ACC112 (cell line): ENCODE results near the gene ELOVL3.
"Not testable (repeated sequence)": the region's sequence is repeated elsewhere in the genome, so short reads cannot be mapped to it uniquely, and the experiment has no call there.

Experiments
- H2AFZ ChIP-seq: fragments of 200-600 bp; sonication (generic); one replicate; pipeline ENCODE4 v1.6.0; 2017; ENCODE audit warnings: antibody characterized with exemption, low read length; ENCODE audit not compliant: unreplicated experiment
- H3K27ac ChIP-seq: fragments of 200-600 bp; sonication (generic); 2 replicates; pipeline ENCODE4 v1.5.1; 2014; ENCODE audit warnings: low read depth, mild to moderate bottlenecking, antibody characterized with exemption, low read length, moderate library complexity
- H3K27me3 ChIP-seq: fragments of 200-600 bp; sonication (generic); 2 replicates; pipeline ENCODE4 v1.6.1; 2014; ENCODE audit warnings: mild to moderate bottlenecking, antibody characterized with exemption, low read length, moderate library complexity, mixed read lengths; ENCODE audit not compliant: insufficient read depth
- H3K36me3 ChIP-seq: fragments of 200-600 bp; sonication (generic); 2 replicates; pipeline ENCODE4 v1.6.1; 2016; ENCODE audit warnings: mild to moderate bottlenecking, antibody characterized with exemption, low read length, moderate library complexity, mixed read lengths; ENCODE audit not compliant: insufficient read depth
- H3K4me1 ChIP-seq: fragments of 200-600 bp; sonication (generic); one replicate; pipeline ENCODE4 v1.6.1; 2016; ENCODE audit warnings: low read length, mixed read lengths; ENCODE audit not compliant: insufficient read depth, unreplicated experiment, control insufficient read depth
- H3K4me3 ChIP-seq: fragments of 200-600 bp; sonication (generic); 2 replicates; pipeline ENCODE4 v1.5.1; 2014; ENCODE audit warnings: mild to moderate bottlenecking, low read depth, low read length
- H3K79me2 ChIP-seq: fragments of 200-600 bp; sonication (generic); one replicate; pipeline ENCODE4 v1.6.0; 2016; ENCODE audit warnings: low read length; ENCODE audit not compliant: control insufficient read depth, unreplicated experiment, insufficient read depth

The ELOVL3 gene

DNA sequence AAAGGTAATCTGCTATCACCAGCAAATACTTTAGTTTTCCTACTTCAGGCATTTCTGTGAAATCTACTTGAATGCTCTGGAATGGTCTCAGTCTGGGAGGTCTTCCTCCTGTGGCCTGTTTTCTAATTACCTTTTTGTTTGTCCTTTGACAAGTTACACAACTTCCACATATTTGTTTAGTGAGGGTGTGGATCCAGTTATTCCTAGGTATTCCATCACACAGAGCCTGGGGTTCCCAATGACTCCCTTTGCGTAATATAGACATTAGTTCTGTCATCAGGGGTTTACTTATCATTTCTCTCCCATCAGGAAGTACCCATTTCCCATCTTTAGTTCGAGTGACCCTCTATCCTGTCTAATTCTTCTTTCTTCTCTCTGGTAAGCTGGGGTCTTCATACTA lies 28.1 kb upstream of the ELOVL3 start:
- H3K36me3 ChIP-seq, result no peaks in the 10 kb centered on the region
- no peaks in the 10 kb centered on the region for H3K79me2 ChIP-seq
- peaks cover 14% of the 10 kb centered on the region for H3K27me3 ChIP-seq
- no peak overlapping the region for H3K27ac ChIP-seq
- H2AFZ ChIP-seq, result no peak overlapping the region
- no peak overlapping the region for H3K4me3 ChIP-seq
- no peaks in the 10 kb centered on the region for H3K4me1 ChIP-seq

DNA sequence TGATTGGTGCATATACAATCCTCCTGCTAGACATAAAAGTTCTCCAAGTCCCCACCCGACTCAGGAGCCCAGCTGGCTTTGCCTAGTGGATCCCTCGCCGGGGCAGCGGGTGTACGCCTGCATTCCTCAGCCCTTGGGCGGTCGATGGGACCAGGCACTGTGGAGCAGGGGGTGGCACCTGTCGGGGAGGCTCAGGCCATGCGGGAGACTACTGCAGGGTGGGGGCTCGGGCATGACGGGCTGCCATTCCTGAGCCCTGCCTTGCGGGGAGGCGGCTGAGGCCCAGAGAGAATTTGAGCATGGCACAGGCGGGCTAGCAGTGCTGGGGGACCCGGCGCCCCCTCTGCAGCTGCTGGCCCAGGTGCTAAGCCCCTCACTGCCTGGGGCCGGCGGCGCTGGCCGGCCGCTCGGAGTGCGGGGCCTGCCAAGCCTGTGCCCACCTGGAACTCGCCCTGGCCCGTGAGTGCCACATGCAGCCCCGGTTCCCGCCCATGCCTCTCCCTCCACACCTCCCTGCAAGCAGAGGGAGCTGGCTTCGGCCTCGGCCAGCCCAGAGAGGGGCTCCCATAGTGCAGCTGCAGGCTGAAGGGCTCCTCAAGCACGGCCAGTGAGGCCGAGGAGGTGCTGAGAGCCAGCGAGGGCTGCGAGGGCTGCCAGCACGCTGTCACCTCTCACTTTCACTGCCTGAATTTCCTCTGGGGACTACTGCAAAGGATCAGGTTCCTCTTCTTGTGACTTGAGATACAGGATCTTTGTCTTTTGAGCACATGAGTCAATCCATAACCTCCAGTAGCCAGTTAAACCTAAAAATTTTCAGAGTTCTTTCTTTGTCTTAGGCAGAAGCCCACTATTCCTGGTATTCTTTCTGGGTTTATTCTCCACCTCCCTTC lies 25.1 kb upstream of the ELOVL3 start:
- no peak overlapping the region for H2AFZ ChIP-seq
- no peaks in the 10 kb centered on the region for H3K79me2 ChIP-seq
- H3K27me3 ChIP-seq, result peaks cover 14% of the 10 kb centered on the region
- H3K4me3 ChIP-seq, result no peak overlapping the region
- H3K27ac ChIP-seq, result no peak overlapping the region
- H3K36me3 ChIP-seq, result no peaks in the 10 kb centered on the region
- no peaks in the 10 kb centered on the region for H3K4me1 ChIP-seq

DNA sequence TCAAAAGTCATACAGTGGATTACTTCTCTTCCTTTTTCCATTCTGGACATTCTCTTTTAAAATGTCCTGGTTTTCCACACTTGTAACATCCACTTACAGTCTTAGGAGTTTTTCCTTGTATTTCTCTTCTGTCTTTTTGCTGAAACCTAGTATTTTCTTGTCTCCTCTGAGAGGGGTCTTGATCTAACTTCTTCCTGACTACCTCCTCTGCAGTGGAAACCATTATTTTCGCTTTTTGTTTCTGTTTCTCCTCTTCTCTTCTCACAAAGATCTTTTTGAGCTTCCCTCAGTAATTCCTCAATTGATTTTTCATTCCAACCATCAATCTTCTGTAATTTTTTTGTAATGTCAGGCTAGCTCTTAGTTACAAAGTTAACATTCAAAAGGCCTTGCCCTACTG lies 23.7 kb upstream of the ELOVL3 start:
- no peak overlapping the region for H3K27ac ChIP-seq
- no peaks in the 10 kb centered on the region for H3K4me1 ChIP-seq
- no peak overlapping the region for H3K4me3 ChIP-seq
- H2AFZ ChIP-seq, result no peak overlapping the region
- H3K27me3 ChIP-seq, result peaks cover 14% of the 10 kb centered on the region
- no peaks in the 10 kb centered on the region for H3K36me3 ChIP-seq
- H3K79me2 ChIP-seq, result no peaks in the 10 kb centered on the region

DNA sequence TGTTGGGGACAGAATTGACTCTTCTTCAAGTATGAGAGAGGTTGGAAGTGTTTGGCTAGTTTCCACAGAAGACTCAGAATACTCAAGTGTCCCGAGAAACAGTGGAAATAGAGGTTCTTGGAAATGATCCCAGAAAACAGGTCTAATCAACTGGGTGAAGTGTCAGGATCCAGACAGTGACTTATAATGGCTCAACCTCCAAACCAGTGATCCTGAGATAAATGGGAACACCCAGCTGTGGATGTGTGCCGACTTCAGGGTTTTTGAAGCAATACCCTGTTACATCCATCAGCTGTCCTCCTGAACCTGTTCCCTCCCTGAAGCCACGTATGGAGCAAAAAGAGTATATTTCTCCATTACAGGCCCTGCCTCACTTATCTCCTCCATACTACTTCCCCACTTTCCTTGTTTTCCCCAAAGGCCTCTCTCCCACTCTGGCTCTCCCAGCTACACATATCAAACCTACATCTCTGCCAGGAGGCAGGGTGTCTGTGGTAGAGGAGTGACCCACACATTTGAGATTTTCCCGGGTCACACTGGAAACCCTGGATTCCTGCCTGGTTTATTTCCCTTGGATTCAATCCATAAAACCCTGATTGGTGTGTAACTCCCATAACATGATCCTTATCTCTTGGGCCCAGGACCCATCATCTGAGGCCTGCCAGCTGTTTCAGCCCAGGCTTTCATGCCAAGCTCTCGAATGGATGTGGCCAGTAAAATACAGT lies 17.6 kb upstream of the ELOVL3 start:
- H2AFZ ChIP-seq, result no peak overlapping the region
- peak overlapping the region; percentile 45; the same call in 1 of the 2 replicates for H3K27ac ChIP-seq

DNA sequence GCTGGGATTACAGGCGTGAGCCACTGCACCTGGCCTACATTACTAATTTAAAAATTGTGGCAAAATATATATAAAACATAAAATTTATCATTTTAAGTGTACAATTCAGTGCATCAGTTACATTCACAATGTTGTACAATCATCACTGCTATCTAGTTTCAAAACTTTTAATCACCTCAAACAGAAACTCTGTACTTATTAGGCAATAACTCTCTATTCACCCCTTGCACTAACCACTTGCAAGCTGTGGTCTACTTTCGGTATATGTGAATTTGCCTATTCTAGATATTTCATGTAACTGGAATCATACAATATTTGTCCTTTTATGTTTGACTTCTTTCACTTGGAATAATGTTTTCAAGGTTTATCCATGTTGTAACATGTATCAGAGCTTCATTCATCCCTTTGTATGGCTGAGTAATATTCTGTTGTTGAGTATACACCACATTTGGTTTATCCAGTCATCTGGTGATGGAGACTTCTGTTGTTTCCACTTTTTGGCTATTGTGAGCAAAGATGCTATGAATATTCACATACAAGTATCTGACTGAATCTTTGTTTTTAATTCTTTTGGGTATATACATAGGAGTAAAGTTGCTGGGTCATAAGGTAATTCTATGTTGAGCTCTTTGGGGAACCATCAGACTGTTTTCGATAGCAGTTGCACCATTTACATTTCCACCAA lies 14.3 kb upstream of the ELOVL3 start:
- H3K27ac ChIP-seq, result no peak overlapping the region
- no peak overlapping the region for H3K4me3 ChIP-seq
- H3K36me3 ChIP-seq, result no peaks in the 10 kb centered on the region
- no peaks in the 10 kb centered on the region for H3K79me2 ChIP-seq
- no peak overlapping the region for H2AFZ ChIP-seq
- H3K4me1 ChIP-seq, result peaks cover 9% of the 10 kb centered on the region
- H3K27me3 ChIP-seq, result no peaks in the 10 kb centered on the region

More for the DNA sequence above, 17.6 kb upstream of the ELOVL3 start:
- H3K27me3 ChIP-seq, result no peaks in the 10 kb centered on the region
- no peak overlapping the region for H3K4me3 ChIP-seq
- peaks cover 9% of the 10 kb centered on the region for H3K4me1 ChIP-seq
- no peaks in the 10 kb centered on the region for H3K36me3 ChIP-seq
- no peaks in the 10 kb centered on the region for H3K79me2 ChIP-seq

DNA sequence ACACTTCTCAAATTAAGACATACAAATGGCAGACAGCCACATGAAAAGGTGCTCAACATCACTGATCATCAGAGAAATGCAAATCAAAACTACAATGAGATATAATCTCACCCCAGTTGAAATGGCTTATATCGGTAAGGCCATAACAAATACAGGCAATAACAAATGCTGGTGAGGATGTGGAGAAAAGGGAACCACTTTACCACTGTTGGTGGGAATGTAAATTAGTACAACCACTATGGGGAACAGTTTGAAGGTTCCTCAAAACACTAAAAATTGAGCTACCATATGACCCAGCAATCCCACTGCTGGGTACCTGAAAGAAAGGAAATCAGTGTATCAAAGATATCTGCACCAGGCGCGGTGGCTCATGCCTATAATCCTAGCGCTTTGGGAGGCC lies 12.5 kb upstream of the ELOVL3 start:
- H3K27ac ChIP-seq, H3K36me3 ChIP-seq, H2AFZ ChIP-seq, H3K4me3 ChIP-seq, H3K79me2 ChIP-seq, H3K27me3 ChIP-seq, H3K4me1 ChIP-seq: not testable (repeated sequence)

DNA sequence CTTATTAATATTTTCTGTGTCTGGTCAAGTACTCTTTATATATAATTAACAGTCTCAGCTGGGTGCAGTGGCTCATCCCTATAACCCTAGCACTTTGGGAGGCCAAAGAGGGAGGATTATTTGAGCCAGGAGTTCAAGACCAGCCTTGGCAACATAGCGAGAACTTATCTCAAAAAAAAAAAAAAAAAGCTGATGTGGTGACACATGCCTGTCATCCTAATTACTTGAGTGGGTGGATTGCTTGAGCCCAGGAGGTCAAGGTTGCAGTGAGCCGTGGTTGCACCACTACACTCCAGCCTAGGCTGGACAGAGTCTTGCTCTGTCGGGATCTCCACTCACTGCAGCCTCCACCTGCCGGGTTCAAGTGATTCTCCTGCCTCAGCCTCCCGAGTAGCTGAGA lies 6.7 kb upstream of the ELOVL3 start:
- no peaks in the 10 kb centered on the region for H3K27me3 ChIP-seq
- H2AFZ ChIP-seq, result no peak overlapping the region
- H3K27ac ChIP-seq, result no peak overlapping the region
- no peak overlapping the region for H3K4me3 ChIP-seq
- H3K4me1 ChIP-seq, result no peaks in the 10 kb centered on the region
- H3K36me3 ChIP-seq, result no peaks in the 10 kb centered on the region
- no peaks in the 10 kb centered on the region for H3K79me2 ChIP-seq

DNA sequence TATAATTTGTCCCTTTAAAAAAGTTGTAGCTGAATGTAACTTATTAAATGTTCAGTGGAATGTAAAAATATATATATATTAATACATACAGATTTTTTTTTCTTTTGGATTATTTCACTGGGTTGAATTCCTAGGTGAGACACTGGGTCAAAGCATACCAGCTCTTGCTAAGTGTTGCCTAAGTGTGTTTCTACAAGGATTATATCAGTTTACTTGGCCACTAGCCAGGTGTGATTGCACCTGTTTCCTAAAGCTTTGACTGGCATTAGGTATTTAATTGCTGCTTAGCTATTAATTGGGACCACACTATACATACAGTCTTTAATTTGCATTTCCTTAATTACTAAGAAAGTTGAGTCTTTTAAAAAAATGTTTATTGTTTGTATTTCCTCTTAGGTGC lies 5.5 kb upstream of the ELOVL3 start:
- Histone ChIP-seq H3K79me2 (no peaks in the 10 kb centered on the region), H2AFZ (no peak overlapping the region), H3K36me3 (no peaks in the 10 kb centered on the region), H3K27me3 (no peaks in the 10 kb centered on the region), H3K27ac (no peak overlapping the region), H3K4me3 (no peak overlapping the region), H3K4me1 (peaks cover 7% of the 10 kb centered on the region)

DNA sequence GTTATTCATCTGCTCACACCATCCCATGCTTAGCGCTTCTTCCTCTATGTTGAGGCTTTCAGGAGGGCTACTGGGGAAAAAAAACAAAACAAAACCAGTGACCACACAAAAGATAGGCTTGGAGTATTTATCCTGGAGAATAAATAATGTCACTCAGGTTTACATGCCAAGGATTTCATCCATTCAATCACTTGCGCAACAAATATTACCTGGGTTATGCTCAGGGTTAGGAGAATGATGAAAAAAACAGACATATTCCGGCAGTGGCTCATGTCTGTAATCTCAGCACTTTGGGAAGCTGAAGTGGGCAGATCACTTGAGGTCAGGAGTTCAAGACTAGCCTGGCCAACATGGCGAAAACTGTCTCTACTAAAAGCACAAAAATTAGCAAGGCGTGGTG lies 3.3 kb upstream of the ELOVL3 start:
- H3K27ac ChIP-seq, result no peak overlapping the region
- no peak overlapping the region for H2AFZ ChIP-seq
- no peaks in the 10 kb centered on the region for H3K36me3 ChIP-seq
- no peaks in the 10 kb centered on the region for H3K27me3 ChIP-seq
- no peak overlapping the region for H3K4me3 ChIP-seq
- peaks cover 20% of the 10 kb centered on the region for H3K4me1 ChIP-seq
- H3K79me2 ChIP-seq, result no peaks in the 10 kb centered on the region

DNA sequence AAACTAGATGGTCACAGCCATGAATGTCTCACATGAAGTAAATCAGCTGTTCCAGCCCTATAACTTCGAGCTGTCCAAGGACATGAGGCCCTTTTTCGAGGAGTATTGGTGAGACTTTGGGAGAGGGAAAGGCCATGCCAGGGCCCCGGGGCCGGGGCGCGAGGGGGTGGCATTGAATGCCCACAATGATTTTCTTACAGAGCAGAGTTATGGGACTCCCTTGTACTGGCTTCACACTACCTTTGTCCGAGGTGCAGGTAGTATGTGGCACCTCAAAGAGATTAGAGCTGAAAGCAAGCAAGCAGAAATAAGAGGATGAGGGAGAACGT lies 407 bp downstream of the ELOVL3 start:
- Histone ChIP-seq H3K4me3 (peak overlapping the region; percentile 63), H2AFZ (peak overlapping the region; percentile 28), H3K27me3 (no peaks in the 10 kb centered on the region), H3K36me3 (no peaks in the 10 kb centered on the region), H3K79me2 (no peaks in the 10 kb centered on the region), H3K27ac (no peak overlapping the region), H3K4me1 (peaks cover 20% of the 10 kb centered on the region)
